Osteoblast (primary cell): ENCODE measurements around the gene OVCH2. TPM values are rescaled to one million over a fixed set of nuclear protein-coding genes. Genes with fewer than 3 reads are reported as not detected.
A peak's percentile ranks its signal among the peaks of the same experiment; 100 is the strongest.
"Not testable (repeated sequence)": the region's sequence is repeated elsewhere in the genome, so short reads cannot be mapped to it uniquely, and the experiment has no call there.

Experiments
- DNase-seq: peaks from one replicate; pipeline ENCODE4 v3.0.0; 2011; ENCODE audit warnings: low spot score, mixed read lengths; ENCODE audit not compliant: insufficient read length; ENCODE audit errors: missing footprints
- H2AFZ ChIP-seq: 2 replicates; pipeline ENCODE4 v1.6.0; 2011; ENCODE audit warnings: mild to moderate bottlenecking, low read length
- H3K27ac ChIP-seq: 2 replicates; pipeline ENCODE4 v1.5.1; 2011; ENCODE audit warnings: mild to moderate bottlenecking, low read depth, low read length, moderate library complexity
- H3K27me3 ChIP-seq: 2 replicates; pipeline ENCODE4 v1.6.0; 2012; ENCODE audit warnings: mild to moderate bottlenecking, control low read depth, inconsistent platforms, low read length, moderate library complexity; ENCODE audit not compliant: insufficient read depth
- H3K36me3 ChIP-seq: 2 replicates; pipeline ENCODE4 v1.5.1; 2011; ENCODE audit warnings: mild to moderate bottlenecking, low read length, control low read depth, moderate library complexity; ENCODE audit not compliant: insufficient read depth
- H3K4me1 ChIP-seq: 2 replicates; pipeline ENCODE4 v1.5.1; 2011; ENCODE audit warnings: mild to moderate bottlenecking, low read length, control low read depth, moderate library complexity; ENCODE audit not compliant: insufficient read depth
- H3K4me2 ChIP-seq: 2 replicates; pipeline ENCODE4 v1.6.0; 2011; ENCODE audit warnings: mild to moderate bottlenecking, low read length; ENCODE audit not compliant: insufficient read depth
- H3K4me3 ChIP-seq: fragments of 200-600 bp; sonication (generic); 3 replicates; pipeline ENCODE4 v1.5.1; 2012; ENCODE audit warnings: mild to moderate bottlenecking, low read length, inconsistent platforms; ENCODE audit not compliant: insufficient read depth
- H3K79me2 ChIP-seq: 2 replicates; pipeline ENCODE4 v1.6.0; 2012; ENCODE audit warnings: mild to moderate bottlenecking, low read length, control low read depth, inconsistent platforms; ENCODE audit not compliant: insufficient read depth
- H3K9me3 ChIP-seq: 2 replicates; pipeline ENCODE4 v1.5.1; 2011; ENCODE audit warnings: low read depth, low read length, control low read depth
- H4K20me1 ChIP-seq: 2 replicates; pipeline ENCODE4 v1.6.0; 2012; ENCODE audit warnings: mild to moderate bottlenecking, low read length, control low read depth; ENCODE audit not compliant: insufficient read depth
- CTCF ChIP-seq: IDR thresholded peaks from 2 replicates; pipeline ENCODE4 v1.5.1; 2011; ENCODE audit warnings: mild to moderate bottlenecking, low read depth, low read length, moderate library complexity; ENCODE audit errors: extremely low read depth
- total RNA-seq: library from RNA; depleted of rRNA; stranded (reverse); fragments of >200 nt; gene quantifications from 2 replicates; pipeline ENCODE4 v1.2.3, GENCODE V29; 2012

The OVCH2 gene
- total RNA-seq, 1 donor, result not detected

GRCh38 chr11:7664867-7665266 is 41.4 kb downstream of the OVCH2 start:
- peak; percentile 73 for DNase-seq
- Histone ChIP-seq H4K20me1 (no peaks in the 10 kb centered on the region), H3K36me3 (no peaks in the 10 kb centered on the region), H3K9me3 (no peaks in the 10 kb centered on the region), H3K27ac (no peak overlapping the region), H3K27me3 (no peaks in the 10 kb centered on the region), H3K4me3 (no peak overlapping the region), H2AFZ (no peak overlapping the region), H3K79me2 (no peaks in the 10 kb centered on the region), H3K4me1 (no peaks in the 10 kb centered on the region), H3K4me2 (no peak overlapping the region)
- TF ChIP-seq CTCF, result no peak

GRCh38 chr11:7663531-7663930 is 42.7 kb downstream of the OVCH2 start:
- H3K9me3 ChIP-seq, DNase-seq, H3K4me3 ChIP-seq, H3K4me2 ChIP-seq, H2AFZ ChIP-seq, H4K20me1 ChIP-seq, H3K36me3 ChIP-seq, H3K4me1 ChIP-seq, H3K27ac ChIP-seq, H3K79me2 ChIP-seq, H3K27me3 ChIP-seq: not testable (repeated sequence)

GRCh38 chr11:7657306-7658025 is 48.8 kb downstream of the OVCH2 start:
- Histone ChIP-seq H3K4me2 (no peak overlapping the region), H3K4me1 (no peaks in the 10 kb centered on the region), H3K27me3 (no peaks in the 10 kb centered on the region), H4K20me1 (no peaks in the 10 kb centered on the region), H3K27ac (no peak overlapping the region), H3K79me2 (no peaks in the 10 kb centered on the region), H3K9me3 (no peaks in the 10 kb centered on the region), H3K4me3 (no peak overlapping the region), H2AFZ (no peak overlapping the region), H3K36me3 (no peaks in the 10 kb centered on the region)
- peak; percentile 88 for DNase-seq
- peak; percentile 66 for TF ChIP-seq CTCF

GRCh38 chr11:7656704-7657103 is 49.6 kb downstream of the OVCH2 start:
- TF ChIP-seq CTCF, result no peak
- H3K27ac ChIP-seq, result no peak overlapping the region
- no peaks in the 10 kb centered on the region for H3K4me1 ChIP-seq

More at GRCh38 chr11:7656704-7657103, 49.6 kb downstream of the OVCH2 start:
- no peak for DNase-seq
- no peaks in the 10 kb centered on the region for H4K20me1 ChIP-seq
- H3K79me2 ChIP-seq, result no peaks in the 10 kb centered on the region
- no peaks in the 10 kb centered on the region for H3K36me3 ChIP-seq
- no peak overlapping the region for H3K4me3 ChIP-seq
- no peaks in the 10 kb centered on the region for H3K27me3 ChIP-seq
- no peak overlapping the region for H2AFZ ChIP-seq
- H3K4me2 ChIP-seq, result no peak overlapping the region
- H3K9me3 ChIP-seq, result no peaks in the 10 kb centered on the region
